ENCODE data around the gene KMO. TPM values are rescaled to one million over a fixed set of nuclear protein-coding genes. Genes with fewer than 3 reads are reported as not detected.

The KMO gene
- total RNA-seq, 1 experiment from 2014 or later, result 1.2 TPM

DNA sequence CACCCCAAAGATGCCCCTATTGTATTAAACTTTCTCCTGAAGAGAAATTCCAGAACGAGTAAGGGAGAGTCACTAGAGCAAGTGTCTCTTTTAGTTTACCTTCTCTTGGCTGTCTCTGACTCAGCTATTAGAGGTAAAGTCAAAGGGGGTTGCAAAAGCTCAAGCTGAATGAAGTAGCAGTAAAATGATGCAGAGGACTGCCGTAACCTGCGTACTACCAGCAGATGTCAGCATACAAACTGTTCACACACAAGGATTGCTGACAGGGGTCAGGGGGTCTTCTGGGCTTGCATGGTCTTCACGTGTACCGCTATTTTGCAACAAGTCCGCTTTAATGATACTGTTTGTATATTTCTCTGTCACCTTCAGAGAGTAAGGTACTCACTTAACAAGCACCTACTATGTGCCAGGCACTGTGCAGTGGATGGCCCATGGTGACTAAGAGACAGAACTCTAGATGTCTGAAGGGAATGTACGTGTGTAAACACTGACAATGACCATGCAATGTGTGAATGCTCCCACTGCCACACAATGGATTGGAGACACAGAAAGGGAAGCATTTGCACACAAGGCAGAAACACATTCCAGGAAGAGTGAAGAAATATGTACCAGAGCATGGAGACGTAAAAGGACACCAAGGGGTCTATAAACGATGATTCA is 73.1 kb downstream of the KMO start:
- DNase-seq (ENCODE audit: unreplicated experiment), result peak; percentile 78
- ChIA-PET CTCF (interaction anchor here (0.7 to 9.1 kb wide), 13 partner anchors 12 to 638 kb away, joined by 3 to 155 read pairs (median 4); partner anchors contain the start of genes EXO1, FH and KMO), POLR2A (interaction anchor here (0.6 to 8.6 kb wide), 10 partner anchors 13 to 233 kb away, joined by 3 to 126 read pairs (median 5); partner anchors contain the start of genes CHML, FH, KMO and OPN3)
- Mint-ChIP-seq H3K27me3 (ENCODE audit: insufficient read depth, unreplicated experiment) (no peaks in the 10 kb centered on the region), H3K36me3 (ENCODE audit: insufficient read depth, unreplicated experiment) (peaks cover 50% of the 10 kb centered on the region), H3K4me3 (ENCODE audit: unreplicated experiment) (no peak overlapping the region), H3K9me3 (ENCODE audit: unreplicated experiment) (no peaks in the 10 kb centered on the region), H3K27ac (ENCODE audit: low read depth, unreplicated experiment) (peak overlapping the region; percentile 89), H3K4me1 (ENCODE audit: insufficient read depth, unreplicated experiment) (peaks cover 65% of the 10 kb centered on the region)
- no TSS peak for BruUV-seq (replicated peaks)
- intact Hi-C loops (cut with micrococcal nuclease), result no loop called here
- TF ChIP-seq, protein P1, sequence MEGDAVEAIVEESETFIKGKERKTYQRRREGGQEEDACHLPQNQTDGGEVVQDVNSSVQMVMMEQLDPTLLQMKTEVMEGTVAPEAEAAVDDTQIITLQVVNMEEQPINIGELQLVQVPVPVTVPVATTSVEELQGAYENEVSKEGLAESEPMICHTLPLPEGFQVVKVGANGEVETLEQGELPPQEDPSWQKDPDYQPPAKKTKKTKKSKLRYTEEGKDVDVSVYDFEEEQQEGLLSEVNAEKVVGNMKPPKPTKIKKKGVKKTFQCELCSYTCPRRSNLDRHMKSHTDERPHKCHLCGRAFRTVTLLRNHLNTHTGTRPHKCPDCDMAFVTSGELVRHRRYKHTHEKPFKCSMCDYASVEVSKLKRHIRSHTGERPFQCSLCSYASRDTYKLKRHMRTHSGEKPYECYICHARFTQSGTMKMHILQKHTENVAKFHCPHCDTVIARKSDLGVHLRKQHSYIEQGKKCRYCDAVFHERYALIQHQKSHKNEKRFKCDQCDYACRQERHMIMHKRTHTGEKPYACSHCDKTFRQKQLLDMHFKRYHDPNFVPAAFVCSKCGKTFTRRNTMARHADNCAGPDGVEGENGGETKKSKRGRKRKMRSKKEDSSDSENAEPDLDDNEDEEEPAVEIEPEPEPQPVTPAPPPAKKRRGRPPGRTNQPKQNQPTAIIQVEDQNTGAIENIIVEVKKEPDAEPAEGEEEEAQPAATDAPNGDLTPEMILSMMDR (IDR thresholded peaks at IDR 0.05; ENCODE audit: unreplicated experiment), result peak; percentile 34

DNA sequence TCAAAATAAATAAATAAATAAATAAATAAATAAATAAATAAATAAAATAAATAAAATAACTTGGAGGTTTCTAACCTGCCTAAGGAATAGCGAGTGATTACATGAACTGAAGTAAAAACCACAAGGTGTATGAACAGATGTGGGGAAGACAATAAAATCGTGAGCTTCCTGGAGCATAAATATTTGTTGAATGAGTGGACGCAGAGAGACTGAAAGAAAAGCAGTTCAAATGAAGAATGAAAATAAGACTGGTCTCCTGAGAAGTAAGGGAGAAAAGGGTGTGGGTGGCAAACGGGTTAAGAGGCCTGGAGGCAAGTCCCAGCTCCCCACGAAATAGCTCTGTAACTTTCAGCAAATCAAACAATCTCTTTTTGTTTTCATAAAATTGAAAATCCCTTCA is 74.4 kb downstream of the KMO start:
- Mint-ChIP-seq H3K9me3 (ENCODE audit: unreplicated experiment) (no peaks in the 10 kb centered on the region), H3K4me3 (ENCODE audit: unreplicated experiment) (peak overlapping the region; percentile 53), H3K4me1 (ENCODE audit: insufficient read depth, unreplicated experiment) (peaks cover 55% of the 10 kb centered on the region), H3K27ac (ENCODE audit: low read depth, unreplicated experiment) (peak overlapping the region; percentile 89), H3K36me3 (ENCODE audit: insufficient read depth, unreplicated experiment) (peaks cover 38% of the 10 kb centered on the region), H3K27me3 (ENCODE audit: insufficient read depth, unreplicated experiment) (no peaks in the 10 kb centered on the region)
- no TSS peak for BruUV-seq (replicated peaks)
- TF ChIP-seq, protein P1 (IDR thresholded peaks at IDR 0.05; ENCODE audit: unreplicated experiment), result no peak
- peak; percentile 77 for DNase-seq (ENCODE audit: unreplicated experiment)
- intact Hi-C loops (cut with micrococcal nuclease), result loop anchor here (2.0 kb wide), 1 partner anchor 14 kb away; no protein-coding TSS in a partner anchor
- ChIA-PET CTCF (interaction anchor here (0.7 to 9.1 kb wide), 16 partner anchors 13 to 1255 kb away, joined by 3 to 155 read pairs (median 4); partner anchors contain the start of gene KMO), POLR2A (interaction anchor here (0.6 to 8.6 kb wide), 19 partner anchors 9 to 232 kb away, joined by 3 to 126 read pairs (median 4); partner anchors contain the start of genes CHML, FH, KMO and OPN3)

DNA sequence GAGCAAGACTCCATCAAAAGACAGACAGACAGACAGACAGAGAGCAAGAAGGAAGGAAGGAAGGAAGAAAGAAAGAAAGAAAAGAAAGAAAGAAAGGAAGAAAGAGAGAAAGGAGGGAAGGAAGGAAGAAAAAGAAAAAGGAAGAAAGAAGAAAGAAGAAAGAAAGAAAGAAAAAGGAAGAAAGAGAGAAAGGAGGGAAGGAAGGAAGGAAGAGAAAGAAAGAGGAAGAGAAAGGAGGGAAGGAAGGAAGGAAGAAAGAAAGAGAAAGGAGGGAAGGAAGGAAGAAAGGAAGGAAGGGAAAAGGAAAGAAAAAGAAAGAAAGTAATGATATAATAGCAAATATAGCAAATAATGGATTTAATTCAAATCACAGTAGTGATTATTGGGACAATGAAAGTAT is 75.3 kb downstream of the KMO start:
- TF ChIP-seq, protein P1 (IDR thresholded peaks at IDR 0.05; ENCODE audit: unreplicated experiment), result no peak
- CTCF ChIA-PET, result interaction anchor here (1.0 to 9.1 kb wide), 4 partner anchors 14 to 228 kb away, joined by 3 to 155 read pairs (median 36); no protein-coding TSS in a partner anchor
- no peak overlapping the region for H3K4me3 Mint-ChIP-seq (ENCODE audit: unreplicated experiment)
- H3K27me3 Mint-ChIP-seq (ENCODE audit: insufficient read depth, unreplicated experiment), result no peaks in the 10 kb centered on the region
- DNase-seq (ENCODE audit: unreplicated experiment), result no peak
- peaks cover 31% of the 10 kb centered on the region for H3K36me3 Mint-ChIP-seq (ENCODE audit: insufficient read depth, unreplicated experiment)
- H3K9me3 Mint-ChIP-seq (ENCODE audit: unreplicated experiment), result no peaks in the 10 kb centered on the region
- H3K27ac Mint-ChIP-seq (ENCODE audit: low read depth, unreplicated experiment), result peak overlapping the region; percentile 89
- no TSS peak for BruUV-seq (replicated peaks)
- H3K4me1 Mint-ChIP-seq (ENCODE audit: insufficient read depth, unreplicated experiment), result peaks cover 47% of the 10 kb centered on the region
- POLR2A ChIA-PET, result interaction anchor here (0.7 to 8.6 kb wide), 13 partner anchors 10 to 88 kb away, joined by 3 to 126 read pairs (median 7); partner anchors contain the start of genes CHML, FH and OPN3
- intact Hi-C loops (cut with micrococcal nuclease), result loop anchor here (2.0 kb wide), 1 partner anchor 15 kb away; no protein-coding TSS in a partner anchor

DNA sequence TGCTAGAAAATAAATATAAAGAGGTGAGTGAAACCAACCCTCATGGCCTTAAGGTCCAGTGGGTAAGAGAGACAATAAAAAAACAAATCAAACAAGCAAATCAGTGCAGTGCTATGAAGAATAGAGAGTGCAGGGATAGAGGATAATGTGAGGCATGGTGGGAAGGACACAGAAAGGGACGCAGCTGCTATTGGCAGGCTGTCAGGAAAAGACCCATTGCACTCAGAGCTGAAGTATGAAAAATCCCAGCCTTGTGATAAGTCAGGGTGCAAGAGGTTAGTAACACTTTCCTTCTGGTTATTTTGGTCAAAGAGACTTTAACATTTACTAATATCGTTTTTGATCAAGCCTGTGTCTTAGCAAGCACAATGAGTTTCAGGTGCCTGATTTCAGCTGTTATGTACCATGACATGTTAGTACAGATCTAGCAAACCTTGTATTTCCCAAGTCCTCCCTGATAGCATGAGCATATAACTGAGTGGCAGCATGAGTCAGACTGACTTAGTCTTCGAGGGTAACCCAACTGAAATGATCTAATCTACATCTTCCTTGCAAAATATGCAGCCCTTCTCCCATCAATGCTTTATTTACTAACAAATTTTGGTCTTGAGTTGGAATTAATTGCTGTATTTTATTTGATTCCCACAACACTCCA is 76.3 kb downstream of the KMO start:
- BruUV-seq (replicated peaks), result no TSS peak
- POLR2A ChIA-PET, result interaction anchor here (0.5 to 8.6 kb wide), 22 partner anchors 8 to 1139 kb away, joined by 3 to 126 read pairs (median 4); partner anchors contain the start of genes CHML, FH, KMO and OPN3
- DNase-seq (ENCODE audit: unreplicated experiment), result peak; percentile 92
- no peaks in the 10 kb centered on the region for H3K9me3 Mint-ChIP-seq (ENCODE audit: unreplicated experiment)
- TF ChIP-seq, protein P1 (IDR thresholded peaks at IDR 0.05; ENCODE audit: unreplicated experiment), result no peak
- H3K27me3 Mint-ChIP-seq (ENCODE audit: insufficient read depth, unreplicated experiment), result no peaks in the 10 kb centered on the region
- peak overlapping the region; percentile 15 for H3K4me3 Mint-ChIP-seq (ENCODE audit: unreplicated experiment)
- peak overlapping the region; percentile 21 for H3K27ac Mint-ChIP-seq (ENCODE audit: low read depth, unreplicated experiment)
- peaks cover 43% of the 10 kb centered on the region for H3K4me1 Mint-ChIP-seq (ENCODE audit: insufficient read depth, unreplicated experiment)
- CTCF ChIA-PET, result interaction anchor here (0.7 to 9.1 kb wide), 8 partner anchors 13 to 287 kb away, joined by 3 to 155 read pairs (median 4); no protein-coding TSS in a partner anchor
- intact Hi-C loops (cut with micrococcal nuclease), result no loop called here
- H3K36me3 Mint-ChIP-seq (ENCODE audit: insufficient read depth, unreplicated experiment), result peaks cover 26% of the 10 kb centered on the region

All from MCF 10A (cell line).